HUES6 (cell line): ENCODE data around the gene CISTR.
"Not testable (repeated sequence)": the region's sequence is repeated elsewhere in the genome, so short reads cannot be mapped to it uniquely, and the experiment has no call there.

ENCODE experiments used
- H3K27ac ChIP-seq: 2 replicates; pipeline ENCODE4 v1.7.0; 2013; ENCODE audit warnings: low read depth, mild to moderate bottlenecking, low read length, inconsistent platforms
- H3K27me3 ChIP-seq: 2 replicates; pipeline ENCODE4 v1.6.1; 2013; ENCODE audit warnings: low read length; ENCODE audit not compliant: control insufficient read depth, insufficient read depth
- H3K36me3 ChIP-seq: 2 replicates; pipeline ENCODE4 v1.6.1; 2013; ENCODE audit warnings: low read length; ENCODE audit not compliant: control insufficient read depth, insufficient read depth
- H3K4me1 ChIP-seq: 2 replicates; pipeline ENCODE4 v1.6.1; 2013; ENCODE audit warnings: low read length; ENCODE audit not compliant: control insufficient read depth, insufficient read depth
- H3K4me3 ChIP-seq: 2 replicates; pipeline ENCODE4 v1.5.1; 2013; ENCODE audit warnings: low read depth, low read length
- H3K9ac ChIP-seq: one replicate; pipeline ENCODE4 v1.6.1; 2013; ENCODE audit warnings: mild to moderate bottlenecking, low read length
- H3K9me3 ChIP-seq: 2 replicates; pipeline ENCODE4 v1.6.1; 2013; ENCODE audit warnings: low read depth, low read length; ENCODE audit not compliant: control insufficient read depth, insufficient read depth

Gene CISTR

GRCh38 chr12:53780323-53780722 lies 28.5 kb upstream of the CISTR start:
- H3K36me3 ChIP-seq, result no peaks in the 10 kb centered on the region
- H3K9me3 ChIP-seq, result no peaks in the 10 kb centered on the region
- H3K4me1 ChIP-seq, result no peaks in the 10 kb centered on the region
- H3K27me3 ChIP-seq, result peaks cover 84% of the 10 kb centered on the region
- no peak overlapping the region for H3K27ac ChIP-seq
- no peak overlapping the region for H3K4me3 ChIP-seq
- H3K9ac ChIP-seq, result no peak overlapping the region

GRCh38 chr12:53779679-53780078 lies 27.9 kb upstream of the CISTR start:
- peaks cover 83% of the 10 kb centered on the region for H3K27me3 ChIP-seq
- not testable (repeated sequence) for H3K36me3 ChIP-seq, H3K27ac ChIP-seq, H3K9me3 ChIP-seq, H3K9ac ChIP-seq, H3K4me1 ChIP-seq, H3K4me3 ChIP-seq

GRCh38 chr12:53777936-53778644 lies 26.3 kb upstream of the CISTR start:
- no peaks in the 10 kb centered on the region for H3K4me1 ChIP-seq
- no peak overlapping the region for H3K9ac ChIP-seq
- peaks cover 74% of the 10 kb centered on the region for H3K27me3 ChIP-seq
- no peak overlapping the region for H3K4me3 ChIP-seq
- no peaks in the 10 kb centered on the region for H3K9me3 ChIP-seq
- H3K36me3 ChIP-seq, result no peaks in the 10 kb centered on the region
- H3K27ac ChIP-seq, result no peak overlapping the region

DNA sequence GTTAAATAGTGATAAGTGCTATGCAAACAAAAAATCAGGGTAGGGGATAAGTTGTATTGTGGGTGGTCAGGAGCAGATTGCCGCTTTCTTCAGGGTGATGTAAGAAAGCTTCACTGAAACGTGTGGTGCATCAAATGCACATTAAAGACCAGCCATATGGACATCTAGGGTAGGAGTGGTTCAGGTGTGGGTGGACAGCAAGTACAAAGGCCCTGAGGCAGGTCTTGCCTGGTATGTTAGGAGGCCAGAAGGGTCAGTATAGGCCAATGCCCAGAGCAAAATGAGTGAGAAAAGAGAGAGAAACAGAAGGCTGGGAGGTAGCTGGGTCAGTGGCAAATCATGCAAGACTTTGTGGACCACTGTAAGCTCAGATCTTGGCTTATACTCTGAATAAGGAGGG lies 25.6 kb upstream of the CISTR start:
- no peak overlapping the region for H3K27ac ChIP-seq
- no peak overlapping the region for H3K9ac ChIP-seq
- H3K27me3 ChIP-seq, result peaks cover 72% of the 10 kb centered on the region
- H3K9me3 ChIP-seq, result no peaks in the 10 kb centered on the region
- no peaks in the 10 kb centered on the region for H3K36me3 ChIP-seq
- no peak overlapping the region for H3K4me3 ChIP-seq
- no peaks in the 10 kb centered on the region for H3K4me1 ChIP-seq

DNA sequence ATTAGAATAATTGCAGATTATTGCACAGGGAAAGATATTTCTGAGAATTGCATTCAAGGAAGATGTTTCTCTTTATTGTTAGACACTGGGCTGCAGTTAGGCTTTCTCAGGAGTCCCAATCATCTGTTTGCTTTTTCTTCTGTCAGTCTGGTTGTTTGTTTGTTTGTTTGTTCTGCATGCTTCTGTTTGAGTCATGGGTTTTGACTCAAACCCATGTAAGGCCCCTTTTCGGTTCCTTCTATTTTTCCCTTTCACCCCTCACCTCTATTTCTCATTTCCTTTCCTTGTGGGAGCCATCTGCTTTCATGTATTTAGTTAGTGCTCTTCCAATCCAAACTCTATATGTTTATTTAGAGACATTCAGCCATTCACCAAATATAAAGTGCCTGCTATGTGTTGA lies 25.1 kb upstream of the CISTR start:
- Histone ChIP-seq H3K9me3 (no peaks in the 10 kb centered on the region), H3K4me1 (no peaks in the 10 kb centered on the region), H3K27me3 (peaks cover 72% of the 10 kb centered on the region), H3K36me3 (no peaks in the 10 kb centered on the region), H3K27ac (no peak overlapping the region), H3K9ac (no peak overlapping the region), H3K4me3 (no peak overlapping the region)

DNA sequence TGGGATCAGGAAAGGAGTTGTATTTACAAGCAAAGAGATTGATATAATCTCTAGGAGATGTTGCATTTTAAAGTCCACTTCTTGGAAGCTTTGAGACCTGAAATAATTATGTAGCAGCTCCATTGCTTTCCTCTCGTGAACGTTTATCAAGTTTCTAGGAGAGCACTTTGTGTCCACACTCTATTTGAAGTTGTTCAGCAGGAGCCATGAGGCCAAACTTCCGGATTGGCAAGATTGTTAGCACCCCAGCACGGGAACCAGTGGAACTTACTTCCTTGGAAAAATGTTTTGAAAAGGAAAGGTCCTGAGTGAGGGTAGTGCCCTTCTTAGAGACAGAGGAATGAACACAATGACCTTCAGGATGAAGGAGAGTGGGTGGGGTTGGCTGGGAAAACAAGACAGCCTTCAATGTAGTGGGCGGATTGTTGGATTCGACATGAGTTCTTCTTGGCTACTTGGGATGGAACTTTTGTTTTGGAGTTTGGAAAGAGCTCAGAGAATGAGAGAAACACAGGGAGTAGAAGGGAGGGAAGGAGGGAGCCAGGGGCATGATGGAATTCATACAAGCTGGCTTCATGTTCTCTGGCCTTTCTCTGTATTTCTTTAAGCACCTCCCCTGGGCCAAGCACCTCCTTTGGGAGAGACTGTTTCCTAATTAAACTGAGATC lies 23.8 kb upstream of the CISTR start:
- Histone ChIP-seq H3K27ac (no peak overlapping the region), H3K4me1 (no peaks in the 10 kb centered on the region)

DNA sequence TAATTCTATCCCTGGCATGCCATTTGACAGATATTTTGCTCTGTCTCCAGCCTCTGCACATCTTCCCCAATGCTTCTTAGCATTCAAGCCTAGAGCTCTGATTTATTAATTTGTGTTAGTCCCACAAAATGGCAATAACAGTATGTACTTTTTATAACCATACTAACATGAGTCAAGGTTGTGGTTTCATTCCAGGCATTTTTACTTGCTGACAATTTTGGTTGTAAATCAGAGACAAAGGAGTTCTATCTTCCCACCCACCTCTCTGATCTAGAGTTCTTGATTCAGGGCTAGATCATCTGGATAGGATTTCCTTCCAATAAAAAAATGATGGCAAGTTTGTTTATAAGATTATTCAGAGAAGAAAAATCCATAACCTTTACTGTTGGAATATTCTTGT lies 18.5 kb upstream of the CISTR start:
- H3K9me3 ChIP-seq, result no peaks in the 10 kb centered on the region
- no peak overlapping the region for H3K4me3 ChIP-seq
- no peak overlapping the region for H3K27ac ChIP-seq
- no peak overlapping the region for H3K9ac ChIP-seq
- H3K36me3 ChIP-seq, result no peaks in the 10 kb centered on the region
- H3K4me1 ChIP-seq, result no peaks in the 10 kb centered on the region
- H3K27me3 ChIP-seq, result peaks cover 82% of the 10 kb centered on the region

More for the DNA sequence above, 23.8 kb upstream of the CISTR start:
- Histone ChIP-seq H3K9ac (no peak overlapping the region), H3K9me3 (no peaks in the 10 kb centered on the region), H3K27me3 (peaks cover 72% of the 10 kb centered on the region), H3K36me3 (no peaks in the 10 kb centered on the region), H3K4me3 (no peak overlapping the region)

GRCh38 chr12:53768976-53769375 lies 17.2 kb upstream of the CISTR start:
- no peaks in the 10 kb centered on the region for H3K36me3 ChIP-seq
- H3K9ac ChIP-seq, result no peak overlapping the region
- H3K4me3 ChIP-seq, result no peak overlapping the region
- peaks cover 89% of the 10 kb centered on the region for H3K27me3 ChIP-seq
- no peaks in the 10 kb centered on the region for H3K9me3 ChIP-seq
- H3K27ac ChIP-seq, result no peak overlapping the region
- no peaks in the 10 kb centered on the region for H3K4me1 ChIP-seq

DNA sequence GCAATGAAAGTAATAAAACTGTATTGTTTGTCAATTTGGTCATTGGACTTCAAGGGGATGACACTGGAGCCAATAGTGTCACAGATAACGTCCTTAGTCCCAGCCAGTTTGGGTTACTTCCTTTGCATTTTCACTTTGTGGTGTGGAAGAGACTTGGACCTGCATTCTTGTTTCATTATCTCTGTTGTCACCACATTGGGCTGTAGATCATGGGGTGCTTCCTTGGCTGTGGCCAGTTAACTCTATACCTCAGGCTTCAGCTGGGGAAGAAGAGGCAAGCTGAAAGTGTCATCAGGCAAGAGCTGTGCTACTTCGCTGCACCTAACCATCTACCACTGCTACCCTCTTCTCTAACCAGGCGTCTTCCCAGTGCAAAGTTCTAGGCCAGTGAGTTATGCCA lies 15.1 kb upstream of the CISTR start:
- Histone ChIP-seq H3K36me3 (no peaks in the 10 kb centered on the region), H3K9me3 (no peaks in the 10 kb centered on the region), H3K4me1 (no peaks in the 10 kb centered on the region), H3K27ac (no peak overlapping the region), H3K9ac (no peak overlapping the region), H3K4me3 (no peak overlapping the region), H3K27me3 (peaks cover 95% of the 10 kb centered on the region)

GRCh38 chr12:53765891-53766290 lies 14.1 kb upstream of the CISTR start:
- Histone ChIP-seq H3K9ac (no peak overlapping the region), H3K36me3 (no peaks in the 10 kb centered on the region), H3K9me3 (no peaks in the 10 kb centered on the region), H3K4me3 (no peak overlapping the region), H3K27me3 (peaks cover 94% of the 10 kb centered on the region), H3K27ac (no peak overlapping the region), H3K4me1 (no peaks in the 10 kb centered on the region)

- Histone ChIP-seq H3K27me3 (peaks cover 91% of the 10 kb centered on the region), H3K36me3 (no peaks in the 10 kb centered on the region), H3K4me1 (no peaks in the 10 kb centered on the region), H3K27ac (no peak overlapping the region), H3K9ac (no peak overlapping the region), H3K4me3 (no peak overlapping the region), H3K9me3 (no peaks in the 10 kb centered on the region)
Observed at GRCh38 chr12:53764615-53765014, 12.8 kb upstream of the CISTR start.
